Bronchial epithelial cell (primary cell): Measurements from ENCODE around the gene SLC39A7. TPM values are rescaled to one million over a fixed set of nuclear protein-coding genes. Genes with fewer than 3 reads are reported as not detected.

Experiments
- DNase-seq: peaks from one replicate; pipeline ENCODE4 v3.0.0-alpha.2; 2010; ENCODE audit warnings: low read depth
- FAIRE-seq: peaks from 2 replicates; lab custom pipeline; 2011; peaks lifted over from hg19 to GRCh38; lab: Jason Lieb, UNC
- H3K27me3 ChIP-seq: 2 replicates; pipeline ENCODE4 v1.5.1; 2011; ENCODE audit warnings: low read length; ENCODE audit not compliant: control insufficient read depth, insufficient read depth
- H3K36me3 ChIP-seq: 2 replicates; pipeline ENCODE4 v1.5.1; 2011; ENCODE audit warnings: low read length; ENCODE audit not compliant: control insufficient read depth, insufficient read depth
- H3K4me3 ChIP-seq: 2 replicates; pipeline ENCODE4 v1.5.1; 2011; ENCODE audit warnings: mild to moderate bottlenecking, low read depth, low read length, control low read depth
- CTCF ChIP-seq: IDR thresholded peaks from 2 replicates; pipeline ENCODE4 v1.5.1; 2011; ENCODE audit warnings: mild to moderate bottlenecking, moderate library complexity, low read length, control low read depth, inconsistent platforms; ENCODE audit not compliant: insufficient read depth, severe bottlenecking
- total RNA-seq: library from RNA; depleted of rRNA; stranded (reverse); fragments of >200 nt; gene quantifications from 2 replicates; pipeline ENCODE4 v1.2.1, GENCODE V29; 2014

SLC39A7 gene
- total RNA-seq, 1 donor from 2014 or later = 94.0 TPM

- FAIRE-seq (peak; percentile 58), DNase-seq (no peak)
- Histone ChIP-seq H3K36me3 (no peaks in the 10 kb centered on the region), H3K4me3 (no peak overlapping the region), H3K27me3 (no peaks in the 10 kb centered on the region)
- no peak for TF ChIP-seq CTCF
These were observed 28.6 kb upstream of the SLC39A7 start for GRCh38 chr6:33171880-33172687.

GRCh38 chr6:33172688-33173534 lies 27.8 kb upstream of the SLC39A7 start:
- peak; percentile 74 for TF ChIP-seq CTCF
- H3K36me3 ChIP-seq = no peaks in the 10 kb centered on the region
- DNase-seq = peak; percentile 29
- H3K4me3 ChIP-seq = no peak overlapping the region
- H3K27me3 ChIP-seq = no peaks in the 10 kb centered on the region
- no peak for FAIRE-seq

- no peak overlapping the region for H3K4me3 ChIP-seq
- FAIRE-seq (no peak), DNase-seq (no peak)
- no peaks in the 10 kb centered on the region for H3K27me3 ChIP-seq
- TF ChIP-seq CTCF = no peak
- H3K36me3 ChIP-seq = no peaks in the 10 kb centered on the region
These were observed 27.0 kb upstream of the SLC39A7 start for GRCh38 chr6:33173535-33174180.

GRCh38 chr6:33174784-33175183 lies 25.9 kb upstream of the SLC39A7 start:
- FAIRE-seq (no peak), DNase-seq (no peak)
- H3K4me3 ChIP-seq = no peak overlapping the region
- TF ChIP-seq CTCF = no peak
- H3K36me3 ChIP-seq = no peaks in the 10 kb centered on the region
- no peaks in the 10 kb centered on the region for H3K27me3 ChIP-seq

- no peaks in the 10 kb centered on the region for H3K27me3 ChIP-seq
- FAIRE-seq (no peak), DNase-seq (no peak)
- H3K4me3 ChIP-seq = no peak overlapping the region
- no peaks in the 10 kb centered on the region for H3K36me3 ChIP-seq
- TF ChIP-seq CTCF = peak; percentile 12
These were observed 25.1 kb upstream of the SLC39A7 start for GRCh38 chr6:33175436-33176069.
